NCI-H82 treated with DMSO at 0.1 percent for 48 hours (cell line): Measurements from ENCODE around the gene CSH2.
"Not testable (repeated sequence)": the region's sequence is repeated elsewhere in the genome, so short reads cannot be mapped to it uniquely, and the experiment has no call there.

Source experiments
- DNase-seq: peaks from one replicate; lab custom pipeline; 2025; ENCODE audit not compliant: unreplicated experiment; lab: John Stamatoyannopoulos, UW

CSH2 gene

GRCh38 chr17:63896524-63897354 is 23.3 kb upstream of the CSH2 start, which contains the start of gene CSH1:
TSS of gene CSH1 (minus strand) at chr17:63896574. CDS start at chr17:63896511, 63 bp downstream.
- not testable (repeated sequence) for DNase-seq

GRCh38 chr17:63894821-63895220 is 21.3 kb upstream of the CSH2 start:
- DNase-seq, result not testable (repeated sequence)

GRCh38 chr17:63894021-63894420 is 20.5 kb upstream of the CSH2 start:
- DNase-seq, result not testable (repeated sequence)

- DNase-seq, result not testable (repeated sequence)
Measured at GRCh38 chr17:63892316-63893037, 19.0 kb upstream of the CSH2 start.

- peak; percentile 30 for DNase-seq
Measured at GRCh38 chr17:63889026-63889848, 15.8 kb upstream of the CSH2 start.

- not testable (repeated sequence) for DNase-seq
Measured at GRCh38 chr17:63885119-63885518, 11.6 kb upstream of the CSH2 start.

- DNase-seq, result not testable (repeated sequence)
Measured at GRCh38 chr17:63882626-63883126, 9.2 kb upstream of the CSH2 start.

GRCh38 chr17:63881935-63882601 is 8.6 kb upstream of the CSH2 start, which contains the start of gene GH2:
TSS of gene GH2 (minus strand) at chr17:63881944. CDS start at chr17:63881801, 143 bp downstream.
- peak; percentile 60 for DNase-seq

GRCh38 chr17:63881337-63881736 is 7.9 kb upstream of the CSH2 start:
- DNase-seq, result not testable (repeated sequence)

GRCh38 chr17:63880706-63881105 is 7.2 kb upstream of the CSH2 start:
- no peak for DNase-seq

GRCh38 chr17:63878413-63878812 is 4.9 kb upstream of the CSH2 start:
- DNase-seq, result not testable (repeated sequence)

- not testable (repeated sequence) for DNase-seq
Measured at GRCh38 chr17:63874693-63875092, 1.2 kb upstream of the CSH2 start.

- not testable (repeated sequence) for DNase-seq
Measured at GRCh38 chr17:63874061-63874626, 667 bp upstream of the CSH2 start.

- not testable (repeated sequence) for DNase-seq
Measured at GRCh38 chr17:63871646-63872365, 1.7 kb downstream of the CSH2 start.

- DNase-seq, result not testable (repeated sequence)
Measured at GRCh38 chr17:63870292-63870665, 3.2 kb downstream of the CSH2 start.

GRCh38 chr17:63869491-63870291 is 3.8 kb downstream of the CSH2 start:
- not testable (repeated sequence) for DNase-seq

- DNase-seq, result not testable (repeated sequence)
Measured at GRCh38 chr17:63866625-63867024, 6.9 kb downstream of the CSH2 start.

GRCh38 chr17:63859257-63859656 is 14.2 kb downstream of the CSH2 start:
- no peak for DNase-seq
